PC-3 (cell line): ENCODE data around the gene AHDC1. TPM values are rescaled to one million over a fixed set of nuclear protein-coding genes. Genes with fewer than 3 reads are reported as not detected.

Experiments
- ATAC-seq: fragments of 200-7000 bp; cut with Tn5 transposase; 2 replicates; pipeline ENCODE4 v1.9.1; 2020; ENCODE audit warnings: mild to moderate bottlenecking, moderate library complexity
- BruUV-seq: library from RNA; stranded (reverse); fragments of 400-500 nt; replicated peaks from 2 replicates; lab custom pipeline; 2021; lab: Mats Ljungman, UMichigan
- CTCF ChIA-PET: fragments of 300-600 bp; sonication (Branson Sonifier 250); formaldehyde crosslinking; loops from one replicate; lab custom pipeline; 2022; ENCODE audit warnings: antibody characterized with exemption; lab: Charles Lee
- POLR2A ChIA-PET: fragments of 300-600 bp; sonication (Branson Sonifier 250); formaldehyde crosslinking; loops from one replicate; lab custom pipeline; 2022; ENCODE audit warnings: antibody characterized with exemption; ENCODE audit not compliant: unreplicated experiment; lab: Charles Lee
- DNase-seq: peaks from one replicate; pipeline ENCODE4 v3.0.0-alpha.2; 2015
- H2AFZ ChIP-seq: fragments of 300-600 bp; sonication (generic); 2 replicates; pipeline ENCODE4 v1.6.0; 2016; ENCODE audit warnings: antibody characterized with exemption, low read length
- H3F3A ChIP-seq: fragments of 300-600 bp; sonication (generic); one replicate; pipeline ENCODE4 v1.6.0; 2017; ENCODE audit warnings: antibody characterized with exemption, low read length, control low read depth, mild to moderate bottlenecking; ENCODE audit not compliant: unreplicated experiment
- H3K27ac ChIP-seq: fragments of 300-600 bp; sonication (generic); 2 replicates; pipeline ENCODE4 v1.5.1; 2016; ENCODE audit warnings: mild to moderate bottlenecking, low read length
- H3K27me3 ChIP-seq: fragments of 300-600 bp; sonication (generic); 2 replicates; pipeline ENCODE4 v1.6.1; 2016; ENCODE audit warnings: low read length, mixed read lengths
- H3K36me3 ChIP-seq: fragments of 300-600 bp; sonication (generic); 2 replicates; pipeline ENCODE4 v1.6.1; 2016; ENCODE audit warnings: low read depth, mixed run types, low read length, mixed read lengths
- H3K4me1 ChIP-seq: fragments of 300-600 bp; sonication (generic); 2 replicates; pipeline ENCODE4 v1.5.1; 2016; ENCODE audit warnings: low read length; ENCODE audit not compliant: insufficient read depth
- H3K4me2 ChIP-seq: fragments of 300-600 bp; sonication (generic); 2 replicates; pipeline ENCODE4 v1.6.0; 2016; ENCODE audit warnings: low read length
- H3K4me3 ChIP-seq: fragments of 300-600 bp; sonication (generic); 2 replicates; pipeline ENCODE4 v1.5.1; 2016; ENCODE audit warnings: mild to moderate bottlenecking, low read length, mixed read lengths
- H3K79me2 ChIP-seq: fragments of 300-600 bp; sonication (generic); 2 replicates; pipeline ENCODE4 v1.6.1; 2017; ENCODE audit warnings: low read length, mixed read lengths
- H3K9ac ChIP-seq: fragments of 300-600 bp; sonication (generic); 2 replicates; pipeline ENCODE4 v1.6.0; 2016; ENCODE audit warnings: mild to moderate bottlenecking, low read length
- H3K9me2 ChIP-seq: fragments of 300-600 bp; sonication (generic); replicated peaks from 2 replicates; pipeline ENCODE4 v1.6.1; 2016; ENCODE audit warnings: mixed run types, low read length, mixed read lengths
- H3K9me3 ChIP-seq: fragments of 300-600 bp; sonication (generic); 2 replicates; pipeline ENCODE4 v1.6.1; 2016; ENCODE audit warnings: low read length, mixed read lengths
- H4K20me1 ChIP-seq: fragments of 300-600 bp; sonication (generic); 2 replicates; pipeline ENCODE4 v1.6.1; 2016; ENCODE audit warnings: low read length, mixed read lengths
- EZH2 ChIP-seq: fragments of 300-600 bp; sonication (generic); IDR thresholded peaks from one replicate; pipeline ENCODE4 v1.6.1; 2017; ENCODE audit warnings: antibody characterized with exemption, mild to moderate bottlenecking, low read length; ENCODE audit not compliant: unreplicated experiment
- EZH2phosphoT487 ChIP-seq: fragments of 300-600 bp; sonication (generic); IDR thresholded peaks from 2 replicates; pipeline ENCODE4 v1.6.1; 2018; ENCODE audit warnings: mild to moderate bottlenecking, antibody characterized with exemption, low read length, borderline replicate concordance
- intact Hi-C: fragments of 100-400 bp; cut with micrococcal nuclease; formaldehyde crosslinking; loops from 2 replicates; pipeline ENCODE4 v1.9.0; 2023
- total RNA-seq: library from RNA; depleted of rRNA; stranded (reverse); fragments of >200 nt; gene quantifications from 2 replicates; pipeline ENCODE4 v1.2.3, GENCODE V29; 2014
- TF ChIP-seq, protein P1 (sequence below): fragments of 300-600 bp; sonication (generic); conservative IDR thresholded peaks from 2 replicates; pipeline ENCODE4 v1.5.1; 2017; ENCODE audit warnings: antibody characterized with exemption, low read depth, mild to moderate bottlenecking, low read length

Gene AHDC1
- total RNA-seq, 1 experiment from 2014 or later, result 15.2 TPM

DNA sequence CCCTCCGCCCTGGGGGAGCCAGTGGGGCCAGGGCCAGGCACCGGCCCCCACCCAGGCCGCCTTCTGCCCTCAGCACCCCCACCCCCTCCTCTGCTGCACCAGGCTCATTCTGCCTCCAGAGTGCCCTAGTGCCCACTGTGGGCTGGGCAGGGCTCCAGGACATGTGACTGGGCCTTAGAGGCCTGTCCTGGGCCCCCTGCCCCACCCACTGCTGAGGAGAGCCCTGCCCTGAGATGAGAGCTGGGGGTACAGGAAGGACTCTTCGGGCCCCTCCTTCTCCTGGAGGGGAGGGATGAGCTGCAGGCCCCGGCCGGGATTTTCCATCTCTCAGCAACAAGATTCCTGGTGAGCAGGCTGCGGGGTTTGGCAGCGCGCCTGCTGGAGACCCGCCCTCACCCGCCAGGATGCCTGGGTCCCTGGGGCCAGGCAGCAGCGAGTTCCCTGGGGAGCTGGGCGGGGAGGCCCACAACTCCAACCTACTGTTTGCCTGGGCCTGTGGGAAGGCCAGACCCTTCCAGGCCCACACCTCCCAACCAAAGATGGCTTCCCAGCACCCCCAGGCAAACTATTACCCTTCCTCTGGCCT lies 14.0 kb downstream of the AHDC1 start:
- Histone ChIP-seq H3K9me3 (no peaks in the 10 kb centered on the region), H3K9me2 (no peaks in the 10 kb centered on the region), H3K27me3 (no peaks in the 10 kb centered on the region), H3F3A (no peaks in the 10 kb centered on the region), H3K79me2 (peaks cover 88% of the 10 kb centered on the region), H2AFZ (no peak overlapping the region), H3K4me1 (peaks cover 22% of the 10 kb centered on the region), H3K4me3 (no peak overlapping the region), H4K20me1 (0 out of 2 replicates have a peak, but pooled peaks cover 21% of the 10 kb centered on the region), H3K4me2 (no peak overlapping the region), H3K36me3 (peaks cover 6% of the 10 kb centered on the region; the same call in 1 of the 2 replicates), H3K9ac (no peak overlapping the region), H3K27ac (no peak overlapping the region)
- DNase-seq (peak; percentile 44), ATAC-seq (peak; percentile 53)
- POLR2A ChIA-PET, result no interaction called here
- intact Hi-C loops, result no loop called here
- CTCF ChIA-PET, result no interaction called here
- no TSS peak for BruUV-seq
- TF ChIP-seq EZH2phosphoT487 (no peak), EZH2 (no peak)
- TF ChIP-seq, protein P1, sequence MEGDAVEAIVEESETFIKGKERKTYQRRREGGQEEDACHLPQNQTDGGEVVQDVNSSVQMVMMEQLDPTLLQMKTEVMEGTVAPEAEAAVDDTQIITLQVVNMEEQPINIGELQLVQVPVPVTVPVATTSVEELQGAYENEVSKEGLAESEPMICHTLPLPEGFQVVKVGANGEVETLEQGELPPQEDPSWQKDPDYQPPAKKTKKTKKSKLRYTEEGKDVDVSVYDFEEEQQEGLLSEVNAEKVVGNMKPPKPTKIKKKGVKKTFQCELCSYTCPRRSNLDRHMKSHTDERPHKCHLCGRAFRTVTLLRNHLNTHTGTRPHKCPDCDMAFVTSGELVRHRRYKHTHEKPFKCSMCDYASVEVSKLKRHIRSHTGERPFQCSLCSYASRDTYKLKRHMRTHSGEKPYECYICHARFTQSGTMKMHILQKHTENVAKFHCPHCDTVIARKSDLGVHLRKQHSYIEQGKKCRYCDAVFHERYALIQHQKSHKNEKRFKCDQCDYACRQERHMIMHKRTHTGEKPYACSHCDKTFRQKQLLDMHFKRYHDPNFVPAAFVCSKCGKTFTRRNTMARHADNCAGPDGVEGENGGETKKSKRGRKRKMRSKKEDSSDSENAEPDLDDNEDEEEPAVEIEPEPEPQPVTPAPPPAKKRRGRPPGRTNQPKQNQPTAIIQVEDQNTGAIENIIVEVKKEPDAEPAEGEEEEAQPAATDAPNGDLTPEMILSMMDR, result no peak

DNA sequence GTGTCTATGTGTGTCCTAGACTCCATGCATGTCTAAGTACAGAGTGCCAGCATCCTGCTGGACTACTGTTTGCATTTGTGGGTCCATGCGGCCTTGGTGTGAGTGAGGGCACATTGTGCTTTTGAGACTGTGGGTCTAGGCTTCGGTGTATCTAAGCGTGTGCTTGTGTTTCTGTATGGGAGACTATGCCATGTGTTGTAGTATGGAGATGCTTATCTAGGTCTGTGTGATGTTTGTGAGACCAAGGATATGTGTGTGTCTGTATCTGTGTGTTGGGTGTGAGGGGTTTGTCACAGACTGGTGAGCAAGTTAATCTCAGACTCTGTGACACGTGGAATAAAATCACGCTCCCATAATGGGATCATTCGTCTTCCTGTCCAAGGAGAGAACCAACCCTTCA lies 14.5 kb downstream of the AHDC1 start:
- CTCF ChIA-PET, result no interaction called here

More for the DNA sequence above, 14.5 kb downstream of the AHDC1 start:
- no peaks in the 10 kb centered on the region for H3K27me3 ChIP-seq
- no peak overlapping the region for H2AFZ ChIP-seq
- no peak overlapping the region for H3K27ac ChIP-seq
- TF ChIP-seq, protein P1, result no peak
- no peak for TF ChIP-seq EZH2
- TF ChIP-seq EZH2phosphoT487, result no peak
- ATAC-seq (no peak), DNase-seq (no peak)
- POLR2A ChIA-PET, result no interaction called here
- H3F3A ChIP-seq, result no peaks in the 10 kb centered on the region
- H3K9me3 ChIP-seq, result no peaks in the 10 kb centered on the region
- no peak overlapping the region for H3K4me3 ChIP-seq
- H3K9ac ChIP-seq, result no peak overlapping the region
- peaks cover 6% of the 10 kb centered on the region; the same call in 1 of the 2 replicates for H3K36me3 ChIP-seq
- peaks cover 22% of the 10 kb centered on the region for H3K4me1 ChIP-seq
- peaks cover 84% of the 10 kb centered on the region for H3K79me2 ChIP-seq
- no peaks in the 10 kb centered on the region for H3K9me2 ChIP-seq
- no peak overlapping the region for H3K4me2 ChIP-seq
- no TSS peak for BruUV-seq
- intact Hi-C loops, result no loop called here
- H4K20me1 ChIP-seq, result 0 out of 2 replicates have a peak, but pooled peaks cover 21% of the 10 kb centered on the region
